Gastroesophageal sphincter (tissue), 3 donors: ENCODE results near the gene TCF4.

Source experiments
- CTCF ChIP-seq, 4 experiments: fragments of 200-600 bp in 2 of 4; fragments of 450-650 bp in 2 of 4; sonication (generic) in 1 of 4; IDR thresholded peaks; one replicate each; pipeline ENCODE4 v1.5.1; 2017 to 2019; ENCODE audit warnings: antibody characterized with exemption in 4 of 4, mild to moderate bottlenecking in 2 of 4, moderate library complexity in 2 of 4
- EP300 ChIP-seq: sonication (generic); formaldehyde crosslinking; IDR thresholded peaks from one replicate; pipeline ENCODE4 v1.6.1; 2017; ENCODE audit warnings: antibody characterized with exemption, mild to moderate bottlenecking

DNA sequence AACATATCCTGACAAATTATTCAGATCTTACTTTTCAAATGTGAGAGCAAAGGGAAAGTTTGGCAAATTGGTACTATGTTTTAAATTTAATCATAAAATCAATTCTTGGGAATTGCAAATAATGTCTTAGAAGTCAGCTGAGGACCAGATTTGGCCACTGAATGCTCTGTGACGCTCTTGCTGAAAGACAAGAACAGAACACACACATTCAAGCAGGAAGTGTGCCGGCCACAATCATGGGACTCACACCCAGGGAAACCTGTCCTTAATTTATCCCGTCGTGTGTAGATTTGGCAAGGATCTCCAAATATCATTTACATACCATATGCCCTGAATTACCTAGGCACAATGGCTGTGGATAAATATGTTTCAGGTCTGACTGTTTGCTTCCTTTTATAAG, 253.1 kb downstream of the TCF4 start:
- TF ChIP-seq CTCF (IDR thresholded peaks at IDR 0.05) (no peak), EP300 (no peak)
